ENCODE results near the gene CLPTM1. TPM values are rescaled to one million over a fixed set of nuclear protein-coding genes. Genes with fewer than 3 reads are reported as not detected.

Gene CLPTM1
- total RNA-seq, 4 donors from 2014 or later, result 61.3 to 116 (median 89.4) TPM

- H3K4me3 ChIP-seq, result no peak overlapping the region
- peaks cover 40 to 50% of the 10 kb centered on the region in 2 donors for H3K4me1 ChIP-seq
- H3K9me3 ChIP-seq, result no peaks in the 10 kb centered on the region
- in situ Hi-C loops (cut with MboI; ENCODE audit: low sequenced_read_pairs in 4 of 4) (loop anchor here in 2 of 4 donors (10.0 kb wide), 2 partner anchors 53 to 63 kb away; partner anchors contain the start of genes APOE (in 1 of the 2) and TOMM40 (in 1 of the 2)), intact Hi-C loops (cut with DNase I; ENCODE audit: low total_unique reads) (loop anchor here (5.0 to 10.0 kb wide), 3 partner anchors 65 to 213 kb away; partner anchors contain the start of genes BCL3, NECTIN2 and TOMM40)
- TF ChIP-seq POLR2A (IDR thresholded peaks at IDR 0.05) (no peak), CTCF (IDR thresholded peaks at IDR 0.05 in 4 of 5, conservative IDR thresholded peaks at IDR 0.05 in 1 of 5) (no peak)
- H3K27ac ChIP-seq, result no peak overlapping the region
- DNase-seq (no peak), ATAC-seq (no peak)
- H3K27me3 ChIP-seq, result no peaks in the 10 kb centered on the region
- peaks cover 0 to 2% of the 10 kb centered on the region in 2 donors for H3K36me3 ChIP-seq
Observed at GRCh38 chr19:44957526-44957925, 2.3 kb downstream of the CLPTM1 start.

DNA sequence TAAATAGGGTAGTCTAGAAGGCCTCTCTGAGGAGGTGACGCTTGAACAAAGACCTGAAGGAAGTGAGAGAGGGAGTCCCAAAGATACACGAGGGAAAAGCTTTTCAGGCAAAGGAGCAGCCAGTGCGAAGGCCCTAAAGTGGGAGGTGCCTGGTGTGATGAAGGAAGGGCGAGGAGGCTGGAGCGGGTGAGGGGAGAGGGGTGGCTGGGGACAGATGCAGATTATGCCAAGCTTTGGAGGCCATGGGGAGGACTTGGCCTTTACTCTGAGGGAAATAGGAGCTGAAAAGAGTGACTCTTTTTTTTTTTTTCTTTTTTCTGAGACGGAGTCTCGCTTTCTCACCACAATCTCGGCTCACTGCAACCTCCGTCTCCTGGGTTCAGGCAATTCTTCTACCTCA, 2.9 kb downstream of the CLPTM1 start:
- peaks cover 0 to 4% of the 10 kb centered on the region in 2 donors for H3K36me3 ChIP-seq
- in situ Hi-C loops (cut with MboI; ENCODE audit: low sequenced_read_pairs in 4 of 4), result loop anchor here in 2 of 4 donors (10.0 kb wide), 2 partner anchors 53 to 63 kb away; partner anchors contain the start of genes APOE (in 1 of the 2) and TOMM40 (in 1 of the 2)
- H3K27ac ChIP-seq, result no peak overlapping the region
- H3K4me1 ChIP-seq, result peaks cover 40 to 50% of the 10 kb centered on the region in 2 donors
- TF ChIP-seq CTCF (IDR thresholded peaks at IDR 0.05 in 4 of 5, conservative IDR thresholded peaks at IDR 0.05 in 1 of 5), result no peak
- no peak for TF ChIP-seq POLR2A (IDR thresholded peaks at IDR 0.05)
- no peak overlapping the region for H3K4me3 ChIP-seq
- DNase-seq (no peak), ATAC-seq (no peak)
- H3K27me3 ChIP-seq, result no peaks in the 10 kb centered on the region
- no peaks in the 10 kb centered on the region for H3K9me3 ChIP-seq
- intact Hi-C loops (cut with DNase I; ENCODE audit: low total_unique reads), result loop anchor here (5.0 to 10.0 kb wide), 3 partner anchors 66 to 213 kb away; partner anchors contain the start of genes BCL3, NECTIN2 and TOMM40

GRCh38 chr19:44959691-44960090, 4.5 kb downstream of the CLPTM1 start:
- Histone ChIP-seq H3K4me1 (peaks cover 27 to 39% of the 10 kb centered on the region in 2 donors), H3K27me3 (no peaks in the 10 kb centered on the region), H3K4me3 (no peak overlapping the region), H3K9me3 (no peaks in the 10 kb centered on the region), H3K36me3 (peaks cover 0 to 7% of the 10 kb centered on the region in 2 donors), H3K27ac (no peak overlapping the region)
- intact Hi-C loops (cut with DNase I; ENCODE audit: low total_unique reads) (loop anchor here (5.0 to 10.0 kb wide), 3 partner anchors 67 to 215 kb away; partner anchors contain the start of genes BCL3, NECTIN2 and TOMM40), in situ Hi-C loops (cut with MboI; ENCODE audit: low sequenced_read_pairs in 4 of 4) (loop anchor here in 2 of 4 donors (10.0 kb wide), 2 partner anchors 55 to 65 kb away; partner anchors contain the start of genes APOE (in 1 of the 2) and TOMM40 (in 1 of the 2))
- no peak for DNase-seq
- no peak for ATAC-seq
- TF ChIP-seq POLR2A (IDR thresholded peaks at IDR 0.05) (no peak), CTCF (IDR thresholded peaks at IDR 0.05 in 4 of 5, conservative IDR thresholded peaks at IDR 0.05 in 1 of 5) (no peak)

DNA sequence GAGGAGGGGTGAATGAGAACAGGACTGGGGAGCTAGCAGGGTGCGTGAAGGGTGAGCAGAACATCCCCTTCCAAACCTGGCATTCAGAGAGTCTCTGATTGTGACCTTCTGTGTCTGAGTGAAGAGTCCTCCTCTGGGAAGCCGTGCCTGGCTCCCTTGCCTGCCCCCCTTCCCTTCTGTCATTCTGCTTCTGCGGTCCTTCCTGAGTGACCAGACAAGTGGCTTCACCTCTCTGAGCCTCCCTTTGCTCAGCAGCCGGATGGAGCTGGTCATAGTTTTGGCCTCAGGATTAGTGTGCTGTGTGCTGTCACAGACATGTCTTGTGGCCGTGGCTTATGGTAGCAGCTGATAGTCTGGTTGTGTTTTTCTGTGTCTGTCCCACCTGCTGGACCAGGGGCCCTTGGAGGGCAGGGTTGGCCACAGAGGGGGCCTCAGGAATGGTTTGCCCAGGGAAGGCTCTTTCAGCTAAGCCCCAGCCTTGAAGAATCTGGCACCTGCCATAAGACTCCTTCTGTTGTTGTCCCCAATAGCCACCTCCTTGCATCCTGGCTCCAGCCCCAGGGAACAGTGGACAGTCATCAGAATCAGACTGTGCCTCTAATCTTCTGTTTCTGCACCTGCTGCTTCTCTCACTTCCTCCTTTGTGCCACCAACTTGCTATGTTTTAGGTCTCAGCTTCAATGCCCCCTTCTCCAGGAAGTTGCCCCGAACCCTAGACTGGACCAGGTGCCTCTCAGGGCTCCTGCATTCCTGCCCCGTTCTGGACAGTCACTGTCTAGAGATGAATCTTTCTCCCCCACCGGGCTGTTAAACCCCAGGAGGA, 5.9 kb downstream of the CLPTM1 start:
- Histone ChIP-seq H3K27me3 (no peaks in the 10 kb centered on the region), H3K4me1 (peaks cover 24 to 34% of the 10 kb centered on the region in 2 donors), H3K9me3 (no peaks in the 10 kb centered on the region), H3K4me3 (no peak overlapping the region), H3K27ac (no peak overlapping the region), H3K36me3 (peaks cover 0 to 19% of the 10 kb centered on the region in 2 donors)
- intact Hi-C loops (cut with DNase I; ENCODE audit: low total_unique reads), result no loop called here
- in situ Hi-C loops (cut with MboI; ENCODE audit: low sequenced_read_pairs in 4 of 4), result no loop called here
- ATAC-seq (no peak), DNase-seq (no peak)
- TF ChIP-seq CTCF (IDR thresholded peaks at IDR 0.05 in 4 of 5, conservative IDR thresholded peaks at IDR 0.05 in 1 of 5) (no peak), POLR2A (IDR thresholded peaks at IDR 0.05) (no peak)

Data from gastrocnemius medialis (tissue), 4 donors.